Astrocyte (in vitro differentiated cells and primary cell): Measurements from ENCODE around the gene FRYL. TPM values are rescaled to one million over a fixed set of nuclear protein-coding genes. Genes with fewer than 3 reads are reported as not detected.

Experiments
- DNase-seq: peaks from one replicate; pipeline ENCODE4 v3.0.0-alpha.2; 2010; ENCODE audit warnings: low read depth
- FAIRE-seq: peaks from 2 replicates; lab custom pipeline; 2011; peaks lifted over from hg19 to GRCh38; lab: Jason Lieb, UNC
- H2AFZ ChIP-seq: 2 replicates; pipeline ENCODE4 v1.6.0; 2012; ENCODE audit warnings: low read depth, low read length, inconsistent platforms
- H3K27ac ChIP-seq: 2 replicates; pipeline ENCODE4 v1.5.1; 2011; ENCODE audit warnings: low read depth, low read length, inconsistent platforms
- H3K27me3 ChIP-seq: 2 replicates; pipeline ENCODE4 v1.6.0; 2011; ENCODE audit warnings: low read length, inconsistent platforms; ENCODE audit not compliant: insufficient read depth
- H3K36me3 ChIP-seq: 2 replicates; pipeline ENCODE4 v1.5.1; 2011; ENCODE audit warnings: low read length, inconsistent platforms; ENCODE audit not compliant: insufficient read depth
- H3K4me1 ChIP-seq: 2 replicates; pipeline ENCODE4 v1.5.1; 2011; ENCODE audit warnings: low read length, inconsistent platforms; ENCODE audit not compliant: insufficient read depth
- H3K4me2 ChIP-seq: 2 replicates; pipeline ENCODE4 v1.6.0; 2012; ENCODE audit warnings: low read length, inconsistent platforms
- H3K4me3 ChIP-seq: 2 replicates; pipeline ENCODE4 v1.5.1; 2011; ENCODE audit warnings: low read depth, mild to moderate bottlenecking, low read length, inconsistent platforms; ENCODE audit not compliant: insufficient read depth
- H3K79me2 ChIP-seq: 2 replicates; pipeline ENCODE4 v1.6.0; 2012; ENCODE audit warnings: mild to moderate bottlenecking, low read length, inconsistent platforms; ENCODE audit not compliant: insufficient read depth
- H3K9ac ChIP-seq: 2 replicates; pipeline ENCODE4 v1.6.0; 2012; ENCODE audit warnings: mild to moderate bottlenecking, low read length, inconsistent platforms
- H3K9me3 ChIP-seq: 2 replicates; pipeline ENCODE4 v1.5.1; 2012; ENCODE audit warnings: low read depth, mild to moderate bottlenecking, low read length, inconsistent platforms; ENCODE audit not compliant: insufficient read depth
- H4K20me1 ChIP-seq: 2 replicates; pipeline ENCODE4 v1.6.0; 2012; ENCODE audit warnings: low read length, inconsistent platforms; ENCODE audit not compliant: insufficient read depth
- H3K27ac Mint-ChIP-seq: one replicate; pipeline ENCODE4 v1.8.0; 2021; ENCODE audit warnings: mild to moderate bottlenecking, mixed read lengths; ENCODE audit not compliant: unreplicated experiment
- H3K27me3 Mint-ChIP-seq: one replicate; pipeline ENCODE4 v1.8.0; 2021; ENCODE audit warnings: low read depth, mixed read lengths; ENCODE audit not compliant: unreplicated experiment
- H3K36me3 Mint-ChIP-seq: one replicate; pipeline ENCODE4 v1.8.0; 2021; ENCODE audit warnings: low read depth, mixed read lengths; ENCODE audit not compliant: unreplicated experiment
- H3K4me1 Mint-ChIP-seq: one replicate; pipeline ENCODE4 v1.8.0; 2021; ENCODE audit warnings: low read depth, mixed read lengths; ENCODE audit not compliant: unreplicated experiment
- H3K4me3 Mint-ChIP-seq: one replicate; pipeline ENCODE4 v1.8.0; 2021; ENCODE audit warnings: mild to moderate bottlenecking, moderate library complexity, mixed read lengths; ENCODE audit not compliant: unreplicated experiment
- H3K9me3 Mint-ChIP-seq: one replicate; pipeline ENCODE4 v1.8.0; 2021; ENCODE audit warnings: mild to moderate bottlenecking, mixed read lengths; ENCODE audit not compliant: unreplicated experiment
- EZH2 ChIP-seq: IDR thresholded peaks from 2 replicates; pipeline ENCODE4 v1.6.1; 2012; ENCODE audit warnings: mild to moderate bottlenecking, low read length, inconsistent platforms; ENCODE audit not compliant: insufficient read depth
- total RNA-seq: library from RNA; stranded (reverse); gene quantifications from 2 replicates; pipeline ENCODE4 v1.2.1, GENCODE V29; 2021
- TF ChIP-seq, protein P1 (sequence below): IDR thresholded peaks from 2 replicates; pipeline ENCODE4 v1.5.1; 2011; ENCODE audit warnings: low read depth, mild to moderate bottlenecking, inconsistent platforms, low read length, moderate library complexity; ENCODE audit not compliant: insufficient read depth

The FRYL gene
- total RNA-seq, 1 donor from 2014 or later: 70.0 TPM

DNA sequence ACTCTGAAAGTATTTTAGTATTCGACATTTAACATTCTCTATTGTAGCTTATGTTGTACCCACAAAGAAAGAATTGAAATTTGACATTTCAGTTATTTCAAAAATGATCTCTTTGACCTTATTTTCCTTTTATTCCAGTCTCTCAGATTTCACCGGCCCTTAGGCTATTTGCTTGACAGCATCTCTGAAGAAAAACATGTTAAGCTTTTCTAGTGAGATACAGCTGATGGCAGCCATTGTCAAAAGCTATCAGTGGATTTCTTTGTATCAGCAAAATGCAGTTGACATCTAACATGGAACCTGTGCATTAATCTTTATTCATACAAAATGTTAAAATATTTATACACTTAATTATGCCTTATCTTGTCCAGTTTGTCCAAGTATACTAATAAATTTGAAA is 273.4 kb downstream of the FRYL start:
- H3K4me3 ChIP-seq: no peak overlapping the region
- no peaks in the 10 kb centered on the region for H4K20me1 ChIP-seq
- DNase-seq (no peak), FAIRE-seq (no peak)
- H3K27me3 ChIP-seq: no peaks in the 10 kb centered on the region
- Mint-ChIP-seq H3K9me3 (no peaks in the 10 kb centered on the region), H3K4me1 (peaks cover 12% of the 10 kb centered on the region), H3K27ac (no peak overlapping the region), H3K36me3 (peaks cover 11% of the 10 kb centered on the region), H3K4me3 (no peak overlapping the region), H3K27me3 (no peaks in the 10 kb centered on the region)
- no peak overlapping the region for H2AFZ ChIP-seq
- no peak for TF ChIP-seq EZH2
- TF ChIP-seq, protein P1, sequence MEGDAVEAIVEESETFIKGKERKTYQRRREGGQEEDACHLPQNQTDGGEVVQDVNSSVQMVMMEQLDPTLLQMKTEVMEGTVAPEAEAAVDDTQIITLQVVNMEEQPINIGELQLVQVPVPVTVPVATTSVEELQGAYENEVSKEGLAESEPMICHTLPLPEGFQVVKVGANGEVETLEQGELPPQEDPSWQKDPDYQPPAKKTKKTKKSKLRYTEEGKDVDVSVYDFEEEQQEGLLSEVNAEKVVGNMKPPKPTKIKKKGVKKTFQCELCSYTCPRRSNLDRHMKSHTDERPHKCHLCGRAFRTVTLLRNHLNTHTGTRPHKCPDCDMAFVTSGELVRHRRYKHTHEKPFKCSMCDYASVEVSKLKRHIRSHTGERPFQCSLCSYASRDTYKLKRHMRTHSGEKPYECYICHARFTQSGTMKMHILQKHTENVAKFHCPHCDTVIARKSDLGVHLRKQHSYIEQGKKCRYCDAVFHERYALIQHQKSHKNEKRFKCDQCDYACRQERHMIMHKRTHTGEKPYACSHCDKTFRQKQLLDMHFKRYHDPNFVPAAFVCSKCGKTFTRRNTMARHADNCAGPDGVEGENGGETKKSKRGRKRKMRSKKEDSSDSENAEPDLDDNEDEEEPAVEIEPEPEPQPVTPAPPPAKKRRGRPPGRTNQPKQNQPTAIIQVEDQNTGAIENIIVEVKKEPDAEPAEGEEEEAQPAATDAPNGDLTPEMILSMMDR: no peak
- no peak overlapping the region for H3K9ac ChIP-seq
- H3K4me1 ChIP-seq: no peaks in the 10 kb centered on the region
- no peaks in the 10 kb centered on the region for H3K79me2 ChIP-seq
- H3K27ac ChIP-seq: no peak overlapping the region
- no peaks in the 10 kb centered on the region for H3K9me3 ChIP-seq
- peaks cover 29% of the 10 kb centered on the region for H3K36me3 ChIP-seq
- H3K4me2 ChIP-seq: no peak overlapping the region

DNA sequence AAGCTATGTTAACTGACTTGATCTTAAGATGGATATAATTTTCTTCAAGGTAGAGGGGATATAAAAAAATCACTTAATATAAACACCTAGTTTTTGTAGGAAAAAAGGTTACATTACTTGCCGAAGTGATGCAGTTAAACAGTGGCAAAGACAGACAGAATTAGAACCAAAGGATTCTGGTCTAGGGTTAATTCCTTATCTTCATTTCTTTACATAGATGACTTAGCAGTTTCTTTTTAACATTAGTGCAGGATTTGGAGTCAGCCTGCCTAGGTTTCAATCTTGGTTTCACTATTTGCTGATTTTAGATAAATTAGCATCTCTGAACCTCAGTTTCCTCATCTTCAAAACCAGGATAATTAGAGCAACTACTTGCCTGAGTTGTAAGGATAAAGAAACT is 275.7 kb downstream of the FRYL start:
- H3K27me3 ChIP-seq: no peaks in the 10 kb centered on the region
- peaks cover 16% of the 10 kb centered on the region for H3K36me3 ChIP-seq
- H3K9ac ChIP-seq: no peak overlapping the region
- TF ChIP-seq, protein P1: no peak
- no peak for TF ChIP-seq EZH2
- Mint-ChIP-seq H3K4me1 (peaks cover 9% of the 10 kb centered on the region), H3K4me3 (no peak overlapping the region), H3K36me3 (peaks cover 7% of the 10 kb centered on the region), H3K9me3 (no peaks in the 10 kb centered on the region), H3K27ac (no peak overlapping the region), H3K27me3 (no peaks in the 10 kb centered on the region)
- H2AFZ ChIP-seq: no peak overlapping the region
- no peak overlapping the region for H3K4me3 ChIP-seq
- no peaks in the 10 kb centered on the region for H3K9me3 ChIP-seq
- no peaks in the 10 kb centered on the region for H4K20me1 ChIP-seq
- FAIRE-seq (no peak), DNase-seq (no peak)
- H3K4me1 ChIP-seq: no peaks in the 10 kb centered on the region
- H3K27ac ChIP-seq: no peak overlapping the region
- H3K79me2 ChIP-seq: no peaks in the 10 kb centered on the region
- no peak overlapping the region for H3K4me2 ChIP-seq

GRCh38 chr4:48504026-48504330 is 276.1 kb downstream of the FRYL start:
- FAIRE-seq: no peak
- H3K36me3 ChIP-seq: peaks cover 18% of the 10 kb centered on the region
- TF ChIP-seq EZH2: no peak
- TF ChIP-seq, protein P1: no peak

More at GRCh38 chr4:48504026-48504330, 276.1 kb downstream of the FRYL start:
- Histone ChIP-seq H4K20me1 (no peaks in the 10 kb centered on the region), H3K27me3 (no peaks in the 10 kb centered on the region), H3K79me2 (no peaks in the 10 kb centered on the region), H3K27ac (no peak overlapping the region), H3K4me2 (no peak overlapping the region), H3K4me3 (no peak overlapping the region), H3K9ac (no peak overlapping the region), H3K9me3 (no peaks in the 10 kb centered on the region), H2AFZ (no peak overlapping the region), H3K4me1 (no peaks in the 10 kb centered on the region)
- DNase-seq: no peak
- H3K4me3 Mint-ChIP-seq: no peak overlapping the region
- no peaks in the 10 kb centered on the region for H3K27me3 Mint-ChIP-seq
- peaks cover 7% of the 10 kb centered on the region for H3K36me3 Mint-ChIP-seq
- H3K4me1 Mint-ChIP-seq: peaks cover 5% of the 10 kb centered on the region
- H3K9me3 Mint-ChIP-seq: no peaks in the 10 kb centered on the region
- no peak overlapping the region for H3K27ac Mint-ChIP-seq
